K562 (cell line): ENCODE data around the gene ZNF689. TPM values are rescaled to one million over a fixed set of nuclear protein-coding genes. Genes with fewer than 3 reads are reported as not detected.

Source experiments
- BCL6 ChIP-seq: fragments of 250-450 bp; sonication (Bioruptor Pico); IDR thresholded peaks from 2 replicates; pipeline ENCODE4 v1.4.0; 2020
- CREM ChIP-seq: IDR thresholded peaks from 2 replicates; pipeline ENCODE4 v1.6.1; 2014; ENCODE audit warnings: antibody characterized with exemption, low read depth
- CSDE1 ChIP-seq, 2 experiments: fragments of 450-650 bp; IDR thresholded peaks; 2 replicates each; pipeline ENCODE4 v1.6.1; 2016; ENCODE audit warnings: mild to moderate bottlenecking in 1 of 2
- E2F5 ChIP-seq: sonication (generic); formaldehyde crosslinking; IDR thresholded peaks from 2 replicates; pipeline ENCODE4 v1.8.0; 2022; ENCODE audit warnings: mild to moderate bottlenecking, missing genetic modification reagents
- HDGF ChIP-seq: fragments of 450-650 bp; IDR thresholded peaks from 2 replicates; pipeline ENCODE4 v1.6.1; 2016
- HMGN3 ChIP-seq: IDR thresholded peaks from 2 replicates; pipeline ENCODE4 v1.6.1; 2011; ENCODE audit warnings: borderline replicate concordance, low read depth, mild to moderate bottlenecking, mixed read lengths, low read length; ENCODE audit not compliant: insufficient read length; ENCODE audit errors: extremely low read depth
- KDM5B ChIP-seq: fragments of 200-600 bp; sonication (generic); IDR thresholded peaks from 2 replicates; pipeline ENCODE4 v1.6.1; 2012; ENCODE audit warnings: low read depth, mild to moderate bottlenecking, moderate library complexity, low read length, control low read depth, inconsistent platforms; ENCODE audit not compliant: insufficient replicate concordance
- MCM7 ChIP-seq, 2 experiments: fragments of 450-650 bp; IDR thresholded peaks; 2 replicates each; pipeline ENCODE4 v1.6.1; 2016 to 2018
- SLC30A9 ChIP-seq: fragments of 250-450 bp; sonication (Bioruptor Pico); IDR thresholded peaks from 2 replicates; pipeline ENCODE4 v1.8.0; 2022; ENCODE audit warnings: mild to moderate bottlenecking, moderate library complexity
- SRSF3 ChIP-seq: fragments of 200-400 bp; formaldehyde crosslinking; IDR thresholded peaks from 2 replicates; pipeline ENCODE4 v1.6.1; 2016; ENCODE audit warnings: mild to moderate bottlenecking, low read length, moderate library complexity; ENCODE audit not compliant: insufficient read depth
- STAT5B ChIP-seq: fragments of 250-450 bp; sonication (Bioruptor Pico); IDR thresholded peaks from 2 replicates; pipeline ENCODE4 v1.8.0; 2021; ENCODE audit warnings: mild to moderate bottlenecking, inconsistent platforms
- ZBTB1 ChIP-seq: sonication (generic); formaldehyde crosslinking; IDR thresholded peaks from 2 replicates; pipeline ENCODE4 v1.8.1; 2023; ENCODE audit warnings: missing genetic modification reagents, low read depth, mild to moderate bottlenecking, borderline replicate concordance
- ZNF592 ChIP-seq: fragments of 450-650 bp; IDR thresholded peaks from 2 replicates; pipeline ENCODE4 v1.6.1; 2017; ENCODE audit warnings: antibody characterized with exemption, mild to moderate bottlenecking
- ZNF830 ChIP-seq: fragments of 250-450 bp; sonication (Bioruptor Pico); IDR thresholded peaks from 2 replicates; pipeline ENCODE4 v1.5.0; 2021; ENCODE audit warnings: mild to moderate bottlenecking
- polyA plus RNA-seq, 8 experiments: library from polyadenylated mRNA; depleted of rRNA in 4 of 8; stranded (reverse) in 5 of 8; unstranded in 3 of 8; fragments of >200 nt; fragmentation: Nextera tagmentation in 2 of 8; fragmentation: Illumina TruSeq in 1 of 8; extraction: Ambion mirVana in 2 of 8; extraction: Trizol in 1 of 8; gene quantifications; 2 replicates each; pipeline versions ENCODE4 v1.2.1 to v1.2.3, GENCODE V29; 2011 to 2014; ENCODE audit warnings: inconsistent platforms in 1 of 8, missing spikeins in 1 of 8
- total RNA-seq, 7 experiments: library from RNA; depleted of rRNA in 6 of 7; stranded (reverse); fragments of >200 nt in 6 of 7; fragmentation: Illumina TruSeq in 2 of 7; extraction: Trizol in 2 of 7; gene quantifications; 2 replicates each; pipeline versions ENCODE4 v1.2.1 to v1.2.3, GENCODE V29; 2011 to 2021; ENCODE audit warnings: low replicate concordance in 1 of 7
- TF ChIP-seq, protein P1 (sequence below): fragments of 450-650 bp; IDR thresholded peaks from 2 replicates; pipeline ENCODE4 v1.6.1; 2016; ENCODE audit warnings: low read depth

ZNF689 gene
- total and polyA plus RNA-seq, 9 of the 15 experiments (the other 6 are each of a cell fraction or from before 2014, with no cell fraction given): 5.4 to 15.4 (median 10.8) TPM

DNA sequence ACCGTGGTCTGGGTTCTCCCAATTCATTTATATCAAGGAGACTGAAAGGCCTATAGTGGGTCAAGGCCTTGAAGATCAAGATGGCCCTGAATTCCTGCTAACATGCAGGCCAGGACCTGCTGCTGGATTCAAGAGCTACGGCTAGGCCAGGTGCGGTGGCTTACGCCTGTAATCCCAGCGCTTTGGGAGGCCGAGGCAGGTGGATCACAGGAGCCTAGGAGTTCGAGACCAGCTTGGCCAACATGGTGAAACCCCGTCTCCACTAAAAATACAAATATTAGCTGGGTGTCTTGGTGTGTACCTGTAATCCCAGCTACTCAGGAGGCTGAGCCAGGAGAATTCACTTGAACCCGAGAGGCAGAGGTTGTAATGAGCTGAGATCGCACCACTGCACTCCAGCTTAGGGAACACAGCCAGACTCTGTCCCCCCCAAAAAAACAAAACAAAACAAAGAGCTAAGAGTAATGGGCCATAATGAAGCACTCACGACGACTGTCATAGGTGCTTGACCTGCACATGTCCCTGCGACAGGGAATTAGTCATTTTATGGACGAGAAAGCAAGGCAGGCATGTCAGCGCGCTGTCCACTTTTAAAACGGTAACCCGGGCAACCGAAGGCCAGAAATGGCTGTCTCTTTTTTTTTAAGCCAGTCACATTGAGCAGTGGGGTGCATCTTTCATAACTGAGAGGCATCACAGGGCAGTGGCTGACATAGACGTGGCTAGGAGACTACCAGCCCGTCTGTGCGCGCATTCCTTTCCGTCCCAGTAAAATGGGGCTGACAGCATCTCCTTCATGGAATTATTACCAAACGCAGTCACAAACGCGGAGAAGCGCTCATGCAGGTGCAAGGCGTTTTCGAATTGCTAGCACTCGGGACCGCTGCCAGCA is 47.0 kb upstream of the ZNF689 start (continued):
- TF ChIP-seq ZNF592: peak; percentile 70
- TF ChIP-seq, protein P1, sequence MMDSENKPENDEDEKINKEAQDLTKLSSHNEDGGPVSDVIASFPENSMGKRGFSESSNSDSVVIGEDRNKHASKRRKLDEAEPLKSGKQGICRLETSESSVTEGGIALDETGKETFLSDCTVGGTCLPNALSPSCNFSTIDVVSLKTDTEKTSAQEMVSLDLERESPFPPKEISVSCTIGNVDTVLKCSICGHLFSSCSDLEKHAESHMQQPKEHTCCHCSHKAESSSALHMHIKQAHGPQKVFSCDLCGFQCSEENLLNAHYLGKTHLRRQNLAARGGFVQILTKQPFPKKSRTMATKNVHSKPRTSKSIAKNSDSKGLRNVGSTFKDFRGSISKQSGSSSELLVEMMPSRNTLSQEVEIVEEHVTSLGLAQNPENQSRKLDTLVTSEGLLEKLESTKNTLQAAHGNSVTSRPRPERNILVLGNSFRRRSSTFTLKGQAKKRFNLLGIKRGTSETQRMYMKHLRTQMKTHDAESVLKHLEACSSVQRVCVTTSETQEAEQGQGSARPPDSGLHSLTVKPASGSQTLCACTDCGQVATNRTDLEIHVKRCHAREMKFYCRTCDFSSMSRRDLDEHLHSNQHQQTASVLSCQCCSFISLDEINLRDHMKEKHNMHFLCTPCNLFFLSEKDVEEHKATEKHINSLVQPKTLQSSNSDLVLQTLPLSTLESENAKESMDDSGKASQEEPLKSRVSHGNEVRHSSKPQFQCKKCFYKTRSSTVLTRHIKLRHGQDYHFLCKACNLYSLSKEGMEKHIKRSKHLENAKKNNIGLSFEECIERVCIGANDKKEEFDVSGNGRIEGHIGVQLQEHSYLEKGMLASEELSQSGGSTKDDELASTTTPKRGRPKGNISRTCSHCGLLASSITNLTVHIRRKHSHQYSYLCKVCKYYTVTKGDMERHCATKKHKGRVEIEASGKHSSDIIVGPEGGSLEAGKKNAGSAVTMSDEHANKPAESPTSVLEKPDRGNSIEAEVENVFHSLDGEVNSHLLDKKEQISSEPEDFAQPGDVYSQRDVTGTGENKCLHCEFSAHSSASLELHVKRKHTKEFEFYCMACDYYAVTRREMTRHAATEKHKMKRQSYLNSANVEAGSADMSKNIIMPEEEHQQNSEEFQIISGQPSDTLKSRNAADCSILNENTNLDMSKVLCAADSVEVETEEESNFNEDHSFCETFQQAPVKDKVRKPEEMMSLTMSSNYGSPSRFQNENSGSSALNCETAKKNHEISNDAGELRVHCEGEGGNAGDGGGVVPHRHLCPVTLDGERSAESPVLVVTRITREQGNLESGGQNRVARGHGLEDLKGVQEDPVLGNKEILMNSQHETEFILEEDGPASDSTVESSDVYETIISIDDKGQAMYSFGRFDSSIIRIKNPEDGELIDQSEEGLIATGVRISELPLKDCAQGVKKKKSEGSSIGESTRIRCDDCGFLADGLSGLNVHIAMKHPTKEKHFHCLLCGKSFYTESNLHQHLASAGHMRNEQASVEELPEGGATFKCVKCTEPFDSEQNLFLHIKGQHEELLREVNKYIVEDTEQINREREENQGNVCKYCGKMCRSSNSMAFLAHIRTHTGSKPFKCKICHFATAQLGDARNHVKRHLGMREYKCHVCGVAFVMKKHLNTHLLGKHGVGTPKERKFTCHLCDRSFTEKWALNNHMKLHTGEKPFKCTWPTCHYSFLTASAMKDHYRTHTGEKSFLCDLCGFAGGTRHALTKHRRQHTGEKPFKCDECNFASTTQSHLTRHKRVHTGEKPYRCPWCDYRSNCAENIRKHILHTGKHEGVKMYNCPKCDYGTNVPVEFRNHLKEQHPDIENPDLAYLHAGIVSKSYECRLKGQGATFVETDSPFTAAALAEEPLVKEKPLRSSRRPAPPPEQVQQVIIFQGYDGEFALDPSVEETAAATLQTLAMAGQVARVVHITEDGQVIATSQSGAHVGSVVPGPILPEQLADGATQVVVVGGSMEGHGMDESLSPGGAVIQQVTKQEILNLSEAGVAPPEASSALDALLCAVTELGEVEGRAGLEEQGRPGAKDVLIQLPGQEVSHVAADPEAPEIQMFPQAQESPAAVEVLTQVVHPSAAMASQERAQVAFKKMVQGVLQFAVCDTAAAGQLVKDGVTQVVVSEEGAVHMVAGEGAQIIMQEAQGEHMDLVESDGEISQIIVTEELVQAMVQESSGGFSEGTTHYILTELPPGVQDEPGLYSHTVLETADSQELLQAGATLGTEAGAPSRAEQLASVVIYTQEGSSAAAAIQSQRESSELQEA: no peak
- TF ChIP-seq ZBTB1 (CRISPR knock-in tag): no peak
- TF ChIP-seq STAT5B (CRISPR knock-in tag): no peak
- no peak for TF ChIP-seq MCM7 (IDR thresholded peaks at IDR 0.05)
- no peak for TF ChIP-seq BCL6 (CRISPR knock-in tag)
- TF ChIP-seq KDM5B: peak; percentile 52
- no peak for TF ChIP-seq SLC30A9
- no peak for TF ChIP-seq HDGF
- TF ChIP-seq HMGN3: no peak
- no peak for TF ChIP-seq ZNF830
- TF ChIP-seq SRSF3: no peak
- no peak for TF ChIP-seq CSDE1 (IDR thresholded peaks at IDR 0.05)
- TF ChIP-seq E2F5 (CRISPR knock-in tag): no peak
- no peak for TF ChIP-seq CREM
